Heart right ventricle (tissue), 16 donors: ENCODE data around the gene TXNRD2. TPM values are rescaled to one million over a fixed set of nuclear protein-coding genes. Genes with fewer than 3 reads are reported as not detected.

Source experiments
- ATAC-seq, 8 donors: fragments of 200-7000 bp; cut with Tn5 transposase; one replicate each; pipeline ENCODE4 v1.9.1; 2020; ENCODE audit warnings: mild to moderate bottlenecking in 8 of 8, moderate library complexity in 8 of 8, moderate number of reproducible peaks in 1 of 8
- DNase-seq, 2 donors: peaks; one replicate each; pipeline ENCODE4 v3.0.0-alpha.2; 2020
- H3K27ac ChIP-seq, 10 donors: fragments of 200-600 bp; sonication (generic) in 2 of 10; one replicate each; pipeline versions ENCODE4 v1.5.0 to v1.8.0; 2020 to 2022; ENCODE audit warnings: mild to moderate bottlenecking in 3 of 10
- H3K27me3 ChIP-seq, 7 donors: fragments of 200-600 bp; one replicate each; pipeline ENCODE4 v1.8.0; 2021 to 2022; ENCODE audit warnings: mild to moderate bottlenecking in 2 of 7
- H3K36me3 ChIP-seq, 9 donors: fragments of 200-600 bp; sonication (generic) in 1 of 9; one replicate each; pipeline versions ENCODE4 v1.5.0 to v1.8.0; 2020 to 2022; ENCODE audit warnings: mild to moderate bottlenecking in 2 of 9
- H3K4me1 ChIP-seq, 9 donors: fragments of 200-600 bp; sonication (generic) in 1 of 9; one replicate each; pipeline versions ENCODE4 v1.5.0 to v1.8.0; 2020 to 2022; ENCODE audit warnings: mild to moderate bottlenecking in 4 of 9
- H3K4me3 ChIP-seq, 10 donors: fragments of 200-600 bp; sonication (generic) in 2 of 10; one replicate each; pipeline versions ENCODE4 v1.5.0 to v1.8.0; 2020 to 2022; ENCODE audit warnings: mild to moderate bottlenecking in 7 of 10, moderate library complexity in 2 of 10
- H3K9me3 ChIP-seq, 11 donors: fragments of 200-600 bp in 10 of 11; sonication (generic) in 2 of 11; one replicate each; pipeline versions ENCODE4 v1.5.0 to v1.8.0; 2013 to 2022; ENCODE audit warnings: mild to moderate bottlenecking in 2 of 11, control low read depth in 1 of 11, moderate library complexity in 1 of 11
- WGBS, 2 donors: extraction: QIAGEN DNeasy Blood & Tissue Kit; methylation state at CpG; one replicate each; pipeline ENCODE4 v1.1.7; 2013; ENCODE audit warnings: inconsistent platforms in 1 of 2; 5-methylcytosine and 5-hydroxymethylcytosine counted together
- intact Hi-C, 10 donors: fragments of 100-400 bp; cut with DNase I; formaldehyde crosslinking; loops; one replicate each; pipeline versions ENCODE4 v1.11.1 to v1.14.2; 2022
- polyA plus RNA-seq, 2 donors: library from polyadenylated mRNA; stranded (reverse); fragments of 200-250 nt; gene quantifications; one replicate each; pipeline ENCODE4 v1.2.3, GENCODE V29; 2013
- total RNA-seq, 10 donors: library from RNA; stranded (reverse); fragmentation: NEBNext Ultra II Directional in 3 of 10; extraction: Animal tissue kit (Norgen Biotek cat#: 25700) in 3 of 10; gene quantifications; one replicate each; pipeline versions ENCODE4 v1.2.1 to v1.2.4, GENCODE V29; 2021 to 2023
- TF ChIP-seq, protein P1 (sequence below), 9 donors: fragments of 200-600 bp; sonication (generic) in 2 of 9; IDR thresholded peaks; one replicate each; pipeline versions ENCODE4 v1.5.0 to v1.8.0; 2021 to 2022; ENCODE audit warnings: antibody characterized with exemption in 9 of 9, mild to moderate bottlenecking in 5 of 9, moderate library complexity in 1 of 9
- donor health status: Arrhythmogenic right ventricular cardiomyopathy.
- donor health status: ischemic (EF 13 %, LVEDD 7.1; RV severe dilation, severe dysfunction).
- donor health status: healthy with polysubstance abuse.
- donor health status: DM: no; HTN: yes; CAD: no.
- donor health status: DM: no; HTN: no; CAD: no.
- donor health status: ischemic (EF 25% LVEDD 6.9; RV normal size, moderate dysfunction).
- donor health status: ischemic (EF 25% LVEDD 5.7; RV mildly dilated, moderate dysfunction).
- donor health status: healthy.
- donor health status: DM: yes; HTN: yes; CAD: no.
- donor health status: Ischemic cardiomyopathy.
- donor health status: ischemic (EF 35%, LVEDD 5.7; RV mildly dilated, moderate dysfunction).
- donor health status: nonischemic (EF 11% LVEDD 7.7; RV severe dilation, severe dysfunction).
- donor health status: DM: yes; HTN: yes; CAD: no.
- donor health status: PGD.
- donor health status: ischemic (EF 29% LVEDD 5.4; RV normal size, mild dysfunction).
- donor health status: nonischemic (EF 23%, LVEDD 6.1; RV moderate dilation, normal function).

Gene TXNRD2
- total and polyA plus RNA-seq, 12 donors: 25.8 to 103 (median 35.0) TPM

DNA sequence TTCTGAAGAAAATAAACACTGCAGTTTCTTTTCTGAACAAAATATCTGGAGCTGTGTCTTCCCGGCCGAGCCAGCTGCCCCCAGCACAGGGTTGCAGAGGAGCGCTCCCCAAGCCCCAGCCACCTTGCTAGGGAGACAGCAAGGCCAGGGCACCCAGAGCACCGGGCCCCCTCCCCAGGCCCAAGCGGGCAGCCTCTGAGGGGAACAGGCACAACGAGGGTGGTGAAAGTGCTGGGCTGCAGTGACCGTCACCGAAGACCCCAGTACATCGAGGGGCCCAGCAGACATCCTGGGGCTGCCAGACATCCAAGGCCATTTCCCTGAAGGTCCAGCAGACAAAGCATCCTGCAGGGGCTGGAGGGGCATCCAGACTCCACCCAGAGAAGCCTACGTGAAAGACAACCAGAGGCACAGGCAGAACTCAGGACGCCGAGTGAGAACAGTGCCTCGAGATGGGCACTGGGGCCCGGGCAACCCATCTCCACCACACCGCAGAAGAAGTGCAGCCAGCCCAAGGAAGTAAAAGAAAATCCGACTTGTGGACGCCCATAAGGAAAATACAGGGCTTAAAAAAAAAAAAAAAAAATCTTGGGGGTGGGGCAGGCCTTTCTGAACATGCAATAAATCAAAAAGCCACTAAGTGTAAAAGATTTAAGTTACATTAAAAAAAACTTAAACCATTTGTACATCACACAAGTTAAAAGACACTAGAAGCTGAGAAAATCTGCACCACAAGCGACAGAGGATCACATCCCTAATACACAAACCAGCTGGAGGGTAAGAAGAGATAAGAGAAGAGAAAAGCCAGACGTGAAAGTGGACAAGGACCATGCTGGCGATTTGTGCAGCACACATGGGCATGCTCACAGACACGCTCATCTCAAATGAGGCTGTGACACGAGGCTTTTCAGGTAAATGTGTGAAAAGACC is 36.0 kb downstream of the TXNRD2 start:
- H3K27me3 ChIP-seq: no peaks in the 10 kb centered on the region
- no peaks in the 10 kb centered on the region for H3K4me1 ChIP-seq
- TF ChIP-seq, protein P1, sequence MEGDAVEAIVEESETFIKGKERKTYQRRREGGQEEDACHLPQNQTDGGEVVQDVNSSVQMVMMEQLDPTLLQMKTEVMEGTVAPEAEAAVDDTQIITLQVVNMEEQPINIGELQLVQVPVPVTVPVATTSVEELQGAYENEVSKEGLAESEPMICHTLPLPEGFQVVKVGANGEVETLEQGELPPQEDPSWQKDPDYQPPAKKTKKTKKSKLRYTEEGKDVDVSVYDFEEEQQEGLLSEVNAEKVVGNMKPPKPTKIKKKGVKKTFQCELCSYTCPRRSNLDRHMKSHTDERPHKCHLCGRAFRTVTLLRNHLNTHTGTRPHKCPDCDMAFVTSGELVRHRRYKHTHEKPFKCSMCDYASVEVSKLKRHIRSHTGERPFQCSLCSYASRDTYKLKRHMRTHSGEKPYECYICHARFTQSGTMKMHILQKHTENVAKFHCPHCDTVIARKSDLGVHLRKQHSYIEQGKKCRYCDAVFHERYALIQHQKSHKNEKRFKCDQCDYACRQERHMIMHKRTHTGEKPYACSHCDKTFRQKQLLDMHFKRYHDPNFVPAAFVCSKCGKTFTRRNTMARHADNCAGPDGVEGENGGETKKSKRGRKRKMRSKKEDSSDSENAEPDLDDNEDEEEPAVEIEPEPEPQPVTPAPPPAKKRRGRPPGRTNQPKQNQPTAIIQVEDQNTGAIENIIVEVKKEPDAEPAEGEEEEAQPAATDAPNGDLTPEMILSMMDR (IDR thresholded peaks at IDR 0.05): no peak
- intact Hi-C loops: loop anchor here in 1 of 10 donors (5.0 kb wide), 1 partner anchor 38 kb away; no protein-coding TSS in a partner anchor
- DNase-seq (no peak), ATAC-seq (no peak)
- no peak overlapping the region for H3K27ac ChIP-seq
- H3K9me3 ChIP-seq: no peaks in the 10 kb centered on the region
- no peak overlapping the region for H3K4me3 ChIP-seq
- H3K36me3 ChIP-seq: peaks cover 0 to 53% (median 4%) of the 10 kb centered on the region in 9 donors
- 85 to 87% methylated on average over 22 of the region's 22 CpGs for WGBS, 2 donors

DNA sequence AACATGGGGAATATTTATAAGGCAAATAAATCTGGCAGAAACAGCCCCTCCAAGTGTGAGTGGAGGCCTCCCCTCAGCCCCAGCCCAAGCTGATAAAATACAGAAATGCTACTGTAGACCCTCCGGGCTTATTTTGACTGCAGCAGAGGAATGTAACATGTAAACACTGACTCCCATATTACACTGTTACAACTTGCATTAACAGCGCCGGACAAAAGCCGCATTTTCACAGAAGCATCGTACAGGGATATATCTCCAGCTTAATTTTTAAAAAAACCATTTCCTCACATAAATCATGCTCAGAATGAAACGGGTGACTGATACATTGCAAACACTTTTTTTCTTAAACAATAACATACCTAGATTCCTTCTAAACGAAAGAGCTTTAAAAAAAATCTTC is 36.7 kb downstream of the TXNRD2 start:
- no peaks in the 10 kb centered on the region for H3K27me3 ChIP-seq
- peaks cover 0 to 49% (median 4%) of the 10 kb centered on the region in 9 donors for H3K36me3 ChIP-seq
- intact Hi-C loops: loop anchor here in 1 of 10 donors (5.0 kb wide), 1 partner anchor 38 kb away; no protein-coding TSS in a partner anchor
- H3K4me1 ChIP-seq: no peaks in the 10 kb centered on the region
- H3K9me3 ChIP-seq: no peaks in the 10 kb centered on the region
- ATAC-seq (no peak), DNase-seq (no peak)
- H3K27ac ChIP-seq: no peak overlapping the region
- no peak overlapping the region for H3K4me3 ChIP-seq
- TF ChIP-seq, protein P1 (IDR thresholded peaks at IDR 0.05): no peak
- WGBS, 2 donors: 92 to 95% methylated on average over 7 of the region's 7 CpGs

DNA sequence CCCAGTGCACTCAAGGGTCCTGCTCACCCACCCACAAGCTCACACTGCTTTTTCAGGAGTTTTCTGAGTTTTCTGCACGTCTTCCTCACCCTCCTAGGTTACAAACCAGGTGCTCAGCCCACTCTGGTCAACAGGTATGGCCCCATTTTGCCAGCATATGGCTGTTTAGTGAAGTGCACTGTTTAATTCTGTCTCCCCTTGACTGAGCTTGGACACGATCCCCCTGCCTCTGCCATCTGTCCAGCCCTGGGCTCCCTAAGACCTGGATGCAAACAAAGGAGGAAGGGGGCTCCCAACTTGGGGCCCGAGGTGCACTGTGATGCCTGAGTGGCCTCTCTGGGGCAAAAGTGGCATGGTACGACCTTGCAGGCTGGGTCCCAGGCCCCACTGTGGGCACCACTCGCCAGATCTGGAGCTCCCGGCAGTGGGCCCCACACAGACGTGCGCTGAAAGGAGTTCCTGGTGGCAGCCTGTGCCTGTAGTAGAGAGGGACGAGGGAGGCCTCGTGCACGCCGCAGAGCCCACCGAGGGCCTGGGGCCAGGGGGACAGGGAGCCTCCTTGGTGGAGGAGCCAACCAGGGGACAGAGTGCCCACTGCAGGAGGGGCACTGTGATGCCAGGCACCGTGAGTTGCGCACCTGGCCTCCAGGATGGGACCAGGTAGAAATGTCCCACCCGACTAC is 37.3 kb downstream of the TXNRD2 start:
- no peak overlapping the region for H3K27ac ChIP-seq
- no peaks in the 10 kb centered on the region for H3K9me3 ChIP-seq
- no peaks in the 10 kb centered on the region for H3K4me1 ChIP-seq
- 84 to 94% methylated on average over 16 of the region's 16 CpGs for WGBS, 2 donors
- no peak overlapping the region for H3K4me3 ChIP-seq
- TF ChIP-seq, protein P1 (IDR thresholded peaks at IDR 0.05): no peak
- intact Hi-C loops: no loop called here
- ATAC-seq (peak in 2 of 8 donors; percentile 10 to 12), DNase-seq (no peak)
- no peaks in the 10 kb centered on the region for H3K27me3 ChIP-seq
- H3K36me3 ChIP-seq: peaks cover 0 to 52% (median 4%) of the 10 kb centered on the region in 9 donors

- TF ChIP-seq, protein P1 (IDR thresholded peaks at IDR 0.05): no peak
- Histone ChIP-seq H3K27me3 (no peaks in the 10 kb centered on the region), H3K27ac (no peak overlapping the region), H3K4me1 (no peaks in the 10 kb centered on the region), H3K36me3 (peaks cover 0 to 54% (median 2%) of the 10 kb centered on the region in 9 donors), H3K4me3 (no peak overlapping the region), H3K9me3 (no peaks in the 10 kb centered on the region)
- WGBS, 2 donors: 81 to 82% methylated on average over 12 of the region's 12 CpGs
- intact Hi-C loops: no loop called here
- no peak for DNase-seq
- ATAC-seq: peak in 3 of 8 donors; percentile 6 to 19 (median 17)
Measured at GRCh38 chr22:19903513-19903912, 38.1 kb downstream of the TXNRD2 start.
